ENCODE measurements around the gene RBM33.

The RBM33 gene

GRCh38 chr7:155644178-155644970, at the start of gene RBM33:
Gene RBM33 (plus strand): TSS chr7:155644661. CDS start chr7:155644877, 216 bp downstream.
- H3K4me1 ChIP-seq = peaks cover 17 to 48% (median 22%) of the 10 kb centered on the region in 10 experiments
- peaks cover 38 to 68% (median 59%) of the 10 kb centered on the region in 11 experiments for H3K36me3 ChIP-seq
- H3K9me3 ChIP-seq (replicated peaks in 1 of 11) = peaks cover 13 to 38% (median 33%) of the 10 kb centered on the region in 11 experiments
- TF ChIP-seq Cebpa-rat (IDR thresholded peaks at IDR 0.05) = no peak
- no peaks in the 10 kb centered on the region for H3K27me3 ChIP-seq
- peak within 1 kb of the TSS; percentile 96 to 100 (median 99) for H3K9ac ChIP-seq
- H3K4me2 ChIP-seq = peak within 1 kb of the TSS; percentile 72 to 95 (median 90)
- peak within 1 kb of the TSS; percentile 96 to 100 (median 99) for H3K27ac ChIP-seq
- H3K4me3 ChIP-seq = peak within 1 kb of the TSS; percentile 80 to 99 (median 94)
- peaks cover 2 to 40% (median 26%) of the 10 kb centered on the region in 11 experiments; a peak in 15 of 22 replicates for H4K20me1 ChIP-seq

- Histone ChIP-seq H3K4me2 (peak overlapping the region in 5 of 11 experiments; percentile 33 to 54 (median 44); a peak in 9 of 22 replicates), H3K27ac (0 out of 22 replicates have a peak overlapping the region, but pooled peaks of 1 of the 11 experiments have one; percentile 48), H3K4me3 (no peak overlapping the region), H3K4me1 (peaks cover 10 to 48% (median 28%) of the 10 kb centered on the region in 10 experiments), H4K20me1 (no peaks in the 10 kb centered on the region), H3K9me3 (replicated peaks in 1 of 11) (no peaks in the 10 kb centered on the region), H3K27me3 (no peaks in the 10 kb centered on the region), H3K36me3 (no peaks in the 10 kb centered on the region), H3K9ac (no peak overlapping the region)
- no peak for TF ChIP-seq Cebpa-rat (IDR thresholded peaks at IDR 0.05)
These were observed 49.5 kb upstream of the RBM33 start for GRCh38 chr7:155594961-155595366.

- H3K27ac ChIP-seq = no peak overlapping the region
- H3K4me2 ChIP-seq = no peak overlapping the region
- H3K36me3 ChIP-seq = no peaks in the 10 kb centered on the region
- H3K9ac ChIP-seq = no peak overlapping the region; a peak in 1 of 22 replicates
- no peaks in the 10 kb centered on the region for H3K27me3 ChIP-seq
- no peak overlapping the region for H3K4me3 ChIP-seq
- no peaks in the 10 kb centered on the region for H3K9me3 ChIP-seq (replicated peaks in 1 of 11)
- H4K20me1 ChIP-seq = no peaks in the 10 kb centered on the region
- H3K4me1 ChIP-seq = peaks cover 2 to 35% (median 15%) of the 10 kb centered on the region in 10 experiments
- TF ChIP-seq Cebpa-rat (IDR thresholded peaks at IDR 0.05) = no peak
These were observed 46.7 kb upstream of the RBM33 start for GRCh38 chr7:155597753-155598140.

GRCh38 chr7:155598810-155599210, 45.7 kb upstream of the RBM33 start:
- no peaks in the 10 kb centered on the region for H4K20me1 ChIP-seq
- no peak overlapping the region for H3K9ac ChIP-seq
- H3K27ac ChIP-seq = no peak overlapping the region
- peaks cover 7 to 32% (median 17%) of the 10 kb centered on the region in 10 experiments for H3K4me1 ChIP-seq
- TF ChIP-seq Cebpa-rat (IDR thresholded peaks at IDR 0.05) = no peak
- H3K4me2 ChIP-seq = peak overlapping the region in 3 of 11 experiments; percentile 28 to 72 (median 61); a peak in 5 of 22 replicates
- no peaks in the 10 kb centered on the region for H3K27me3 ChIP-seq
- no peaks in the 10 kb centered on the region for H3K36me3 ChIP-seq
- H3K4me3 ChIP-seq = no peak overlapping the region
- no peaks in the 10 kb centered on the region for H3K9me3 ChIP-seq (replicated peaks in 1 of 11)

GRCh38 chr7:155602156-155602555, 42.3 kb upstream of the RBM33 start:
- Histone ChIP-seq H3K27me3 (no peaks in the 10 kb centered on the region), H3K36me3 (no peaks in the 10 kb centered on the region), H3K4me1 (peaks cover 6 to 19% (median 10%) of the 10 kb centered on the region in 10 experiments; a peak in 18 of 20 replicates), H3K4me2 (0 out of 22 replicates have a peak overlapping the region, but pooled peaks of 1 of the 11 experiments have one; percentile 37), H3K9me3 (replicated peaks in 1 of 11) (no peaks in the 10 kb centered on the region), H4K20me1 (no peaks in the 10 kb centered on the region), H3K27ac (no peak overlapping the region), H3K9ac (no peak overlapping the region), H3K4me3 (no peak overlapping the region)
- TF ChIP-seq Cebpa-rat (IDR thresholded peaks at IDR 0.05) = no peak

- Histone ChIP-seq H3K9me3 (replicated peaks in 1 of 11) (no peaks in the 10 kb centered on the region), H3K4me1 (peaks cover 6 to 19% (median 10%) of the 10 kb centered on the region in 10 experiments; a peak in 18 of 20 replicates), H4K20me1 (no peaks in the 10 kb centered on the region), H3K36me3 (no peaks in the 10 kb centered on the region), H3K4me2 (peak overlapping the region in 9 of 11 experiments; percentile 5 to 47 (median 29); a peak in 10 of 22 replicates), H3K9ac (no peak overlapping the region), H3K27ac (no peak overlapping the region), H3K27me3 (no peaks in the 10 kb centered on the region), H3K4me3 (no peak overlapping the region)
- no peak for TF ChIP-seq Cebpa-rat (IDR thresholded peaks at IDR 0.05)
These were observed 41.7 kb upstream of the RBM33 start for GRCh38 chr7:155602750-155603149.

GRCh38 chr7:155603205-155603857, 41.1 kb upstream of the RBM33 start:
- no peaks in the 10 kb centered on the region for H3K27me3 ChIP-seq
- H3K4me3 ChIP-seq = no peak overlapping the region

GRCh38 chr7:155603858-155604503, 40.5 kb upstream of the RBM33 start:
- Histone ChIP-seq H3K9me3 (replicated peaks in 1 of 11) (no peaks in the 10 kb centered on the region), H3K4me1 (peaks cover 6 to 19% (median 10%) of the 10 kb centered on the region in 10 experiments; a peak in 18 of 20 replicates), H3K4me2 (no peak overlapping the region), H3K36me3 (no peaks in the 10 kb centered on the region), H3K27ac (no peak overlapping the region), H3K27me3 (no peaks in the 10 kb centered on the region), H3K9ac (no peak overlapping the region), H4K20me1 (no peaks in the 10 kb centered on the region), H3K4me3 (no peak overlapping the region)
- no peak for TF ChIP-seq Cebpa-rat (IDR thresholded peaks at IDR 0.05)

More at GRCh38 chr7:155603205-155603857, 41.1 kb upstream of the RBM33 start:
- no peak for TF ChIP-seq Cebpa-rat (IDR thresholded peaks at IDR 0.05)
- Histone ChIP-seq H3K4me2 (peak overlapping the region in 7 of 11 experiments; percentile 5 to 47 (median 31); a peak in 10 of 22 replicates), H4K20me1 (no peaks in the 10 kb centered on the region), H3K27ac (no peak overlapping the region), H3K36me3 (no peaks in the 10 kb centered on the region), H3K9ac (no peak overlapping the region), H3K9me3 (replicated peaks in 1 of 11) (no peaks in the 10 kb centered on the region), H3K4me1 (peaks cover 6 to 19% (median 10%) of the 10 kb centered on the region in 10 experiments; a peak in 18 of 20 replicates)
